ENCODE results near the gene KITLG. TPM values are rescaled to one million over a fixed set of nuclear protein-coding genes. Genes with fewer than 3 reads are reported as not detected.

Gene KITLG
- total and polyA plus RNA-seq, 2 experiments from 2014 or later = 3.1 to 10.7 TPM

DNA sequence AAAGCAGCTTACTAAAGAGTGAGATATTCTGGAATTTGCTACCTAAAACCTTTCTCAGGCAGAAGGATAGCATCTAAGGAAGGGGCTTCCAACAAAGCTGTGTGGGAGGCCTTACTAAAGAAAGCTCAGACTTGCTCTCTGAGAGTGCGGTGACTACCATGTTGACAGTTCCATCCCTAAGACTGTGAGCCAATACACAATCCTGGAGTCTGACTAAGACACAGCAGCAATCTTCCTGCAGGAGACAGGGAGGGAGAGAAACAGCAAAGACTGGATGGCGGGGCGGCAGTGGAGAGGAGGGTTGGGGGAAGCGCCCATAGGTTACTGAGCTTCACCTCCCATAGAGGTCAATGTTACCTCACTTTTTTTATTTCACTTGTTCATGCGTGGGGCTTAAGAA is 70.9 kb downstream of the KITLG start:
- H3K79me2 ChIP-seq (replicated peaks; ENCODE audit: insufficient read depth) = no peaks in the 10 kb centered on the region
- no peak for DNase-seq (ENCODE audit: low spot score)
- Mint-ChIP-seq H3K36me3 (ENCODE audit: low read depth) (no peaks in the 10 kb centered on the region; the same call in 2 of the 3 replicates), H3K9me3 (no peaks in the 10 kb centered on the region), H3K27ac (no peak overlapping the region), H3K4me3 (no peak overlapping the region), H3K27me3 (ENCODE audit: insufficient read depth, low read depth, poor library complexity) (no peaks in the 10 kb centered on the region), H3K4me1 (peaks cover 1% of the 10 kb centered on the region; the same call in 2 of the 3 replicates)
- TF ChIP-seq POLR2AphosphoS5 (IDR thresholded peaks at IDR 0.05; ENCODE audit: low read depth) (no peak), ZNF114 (CRISPR knock-in tag; IDR thresholded peaks at IDR 0.05) (no peak), EZH2phosphoT487 (IDR thresholded peaks at IDR 0.05; ENCODE audit: unreplicated experiment) (no peak), NANOG (IDR thresholded peaks at IDR 0.05; ENCODE audit: borderline replicate concordance) (no peak), CREB1 (CRISPR knock-in tag; IDR thresholded peaks at IDR 0.05; ENCODE audit: low read depth) (no peak), ZNF331 (CRISPR knock-in tag; IDR thresholded peaks at IDR 0.05; ENCODE audit: low read depth) (no peak), JUNB (IDR thresholded peaks at IDR 0.05; ENCODE audit: unreplicated experiment) (no peak), STAT1 (IDR thresholded peaks at IDR 0.05; ENCODE audit: unreplicated experiment) (no peak), EZH2 (IDR thresholded peaks at IDR 0.05; ENCODE audit: low read depth, unreplicated experiment) (no peak)
- TF ChIP-seq, protein P1, sequence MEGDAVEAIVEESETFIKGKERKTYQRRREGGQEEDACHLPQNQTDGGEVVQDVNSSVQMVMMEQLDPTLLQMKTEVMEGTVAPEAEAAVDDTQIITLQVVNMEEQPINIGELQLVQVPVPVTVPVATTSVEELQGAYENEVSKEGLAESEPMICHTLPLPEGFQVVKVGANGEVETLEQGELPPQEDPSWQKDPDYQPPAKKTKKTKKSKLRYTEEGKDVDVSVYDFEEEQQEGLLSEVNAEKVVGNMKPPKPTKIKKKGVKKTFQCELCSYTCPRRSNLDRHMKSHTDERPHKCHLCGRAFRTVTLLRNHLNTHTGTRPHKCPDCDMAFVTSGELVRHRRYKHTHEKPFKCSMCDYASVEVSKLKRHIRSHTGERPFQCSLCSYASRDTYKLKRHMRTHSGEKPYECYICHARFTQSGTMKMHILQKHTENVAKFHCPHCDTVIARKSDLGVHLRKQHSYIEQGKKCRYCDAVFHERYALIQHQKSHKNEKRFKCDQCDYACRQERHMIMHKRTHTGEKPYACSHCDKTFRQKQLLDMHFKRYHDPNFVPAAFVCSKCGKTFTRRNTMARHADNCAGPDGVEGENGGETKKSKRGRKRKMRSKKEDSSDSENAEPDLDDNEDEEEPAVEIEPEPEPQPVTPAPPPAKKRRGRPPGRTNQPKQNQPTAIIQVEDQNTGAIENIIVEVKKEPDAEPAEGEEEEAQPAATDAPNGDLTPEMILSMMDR (conservative IDR thresholded peaks at IDR 0.05; ENCODE audit: low read depth in 2 of 2) = no peak
- TF ChIP-seq, protein P2, sequence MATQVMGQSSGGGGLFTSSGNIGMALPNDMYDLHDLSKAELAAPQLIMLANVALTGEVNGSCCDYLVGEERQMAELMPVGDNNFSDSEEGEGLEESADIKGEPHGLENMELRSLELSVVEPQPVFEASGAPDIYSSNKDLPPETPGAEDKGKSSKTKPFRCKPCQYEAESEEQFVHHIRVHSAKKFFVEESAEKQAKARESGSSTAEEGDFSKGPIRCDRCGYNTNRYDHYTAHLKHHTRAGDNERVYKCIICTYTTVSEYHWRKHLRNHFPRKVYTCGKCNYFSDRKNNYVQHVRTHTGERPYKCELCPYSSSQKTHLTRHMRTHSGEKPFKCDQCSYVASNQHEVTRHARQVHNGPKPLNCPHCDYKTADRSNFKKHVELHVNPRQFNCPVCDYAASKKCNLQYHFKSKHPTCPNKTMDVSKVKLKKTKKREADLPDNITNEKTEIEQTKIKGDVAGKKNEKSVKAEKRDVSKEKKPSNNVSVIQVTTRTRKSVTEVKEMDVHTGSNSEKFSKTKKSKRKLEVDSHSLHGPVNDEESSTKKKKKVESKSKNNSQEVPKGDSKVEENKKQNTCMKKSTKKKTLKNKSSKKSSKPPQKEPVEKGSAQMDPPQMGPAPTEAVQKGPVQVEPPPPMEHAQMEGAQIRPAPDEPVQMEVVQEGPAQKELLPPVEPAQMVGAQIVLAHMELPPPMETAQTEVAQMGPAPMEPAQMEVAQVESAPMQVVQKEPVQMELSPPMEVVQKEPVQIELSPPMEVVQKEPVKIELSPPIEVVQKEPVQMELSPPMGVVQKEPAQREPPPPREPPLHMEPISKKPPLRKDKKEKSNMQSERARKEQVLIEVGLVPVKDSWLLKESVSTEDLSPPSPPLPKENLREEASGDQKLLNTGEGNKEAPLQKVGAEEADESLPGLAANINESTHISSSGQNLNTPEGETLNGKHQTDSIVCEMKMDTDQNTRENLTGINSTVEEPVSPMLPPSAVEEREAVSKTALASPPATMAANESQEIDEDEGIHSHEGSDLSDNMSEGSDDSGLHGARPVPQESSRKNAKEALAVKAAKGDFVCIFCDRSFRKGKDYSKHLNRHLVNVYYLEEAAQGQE (IDR thresholded peaks at IDR 0.05; ENCODE audit: unreplicated experiment) = no peak
- TF ChIP-seq, protein P3, sequence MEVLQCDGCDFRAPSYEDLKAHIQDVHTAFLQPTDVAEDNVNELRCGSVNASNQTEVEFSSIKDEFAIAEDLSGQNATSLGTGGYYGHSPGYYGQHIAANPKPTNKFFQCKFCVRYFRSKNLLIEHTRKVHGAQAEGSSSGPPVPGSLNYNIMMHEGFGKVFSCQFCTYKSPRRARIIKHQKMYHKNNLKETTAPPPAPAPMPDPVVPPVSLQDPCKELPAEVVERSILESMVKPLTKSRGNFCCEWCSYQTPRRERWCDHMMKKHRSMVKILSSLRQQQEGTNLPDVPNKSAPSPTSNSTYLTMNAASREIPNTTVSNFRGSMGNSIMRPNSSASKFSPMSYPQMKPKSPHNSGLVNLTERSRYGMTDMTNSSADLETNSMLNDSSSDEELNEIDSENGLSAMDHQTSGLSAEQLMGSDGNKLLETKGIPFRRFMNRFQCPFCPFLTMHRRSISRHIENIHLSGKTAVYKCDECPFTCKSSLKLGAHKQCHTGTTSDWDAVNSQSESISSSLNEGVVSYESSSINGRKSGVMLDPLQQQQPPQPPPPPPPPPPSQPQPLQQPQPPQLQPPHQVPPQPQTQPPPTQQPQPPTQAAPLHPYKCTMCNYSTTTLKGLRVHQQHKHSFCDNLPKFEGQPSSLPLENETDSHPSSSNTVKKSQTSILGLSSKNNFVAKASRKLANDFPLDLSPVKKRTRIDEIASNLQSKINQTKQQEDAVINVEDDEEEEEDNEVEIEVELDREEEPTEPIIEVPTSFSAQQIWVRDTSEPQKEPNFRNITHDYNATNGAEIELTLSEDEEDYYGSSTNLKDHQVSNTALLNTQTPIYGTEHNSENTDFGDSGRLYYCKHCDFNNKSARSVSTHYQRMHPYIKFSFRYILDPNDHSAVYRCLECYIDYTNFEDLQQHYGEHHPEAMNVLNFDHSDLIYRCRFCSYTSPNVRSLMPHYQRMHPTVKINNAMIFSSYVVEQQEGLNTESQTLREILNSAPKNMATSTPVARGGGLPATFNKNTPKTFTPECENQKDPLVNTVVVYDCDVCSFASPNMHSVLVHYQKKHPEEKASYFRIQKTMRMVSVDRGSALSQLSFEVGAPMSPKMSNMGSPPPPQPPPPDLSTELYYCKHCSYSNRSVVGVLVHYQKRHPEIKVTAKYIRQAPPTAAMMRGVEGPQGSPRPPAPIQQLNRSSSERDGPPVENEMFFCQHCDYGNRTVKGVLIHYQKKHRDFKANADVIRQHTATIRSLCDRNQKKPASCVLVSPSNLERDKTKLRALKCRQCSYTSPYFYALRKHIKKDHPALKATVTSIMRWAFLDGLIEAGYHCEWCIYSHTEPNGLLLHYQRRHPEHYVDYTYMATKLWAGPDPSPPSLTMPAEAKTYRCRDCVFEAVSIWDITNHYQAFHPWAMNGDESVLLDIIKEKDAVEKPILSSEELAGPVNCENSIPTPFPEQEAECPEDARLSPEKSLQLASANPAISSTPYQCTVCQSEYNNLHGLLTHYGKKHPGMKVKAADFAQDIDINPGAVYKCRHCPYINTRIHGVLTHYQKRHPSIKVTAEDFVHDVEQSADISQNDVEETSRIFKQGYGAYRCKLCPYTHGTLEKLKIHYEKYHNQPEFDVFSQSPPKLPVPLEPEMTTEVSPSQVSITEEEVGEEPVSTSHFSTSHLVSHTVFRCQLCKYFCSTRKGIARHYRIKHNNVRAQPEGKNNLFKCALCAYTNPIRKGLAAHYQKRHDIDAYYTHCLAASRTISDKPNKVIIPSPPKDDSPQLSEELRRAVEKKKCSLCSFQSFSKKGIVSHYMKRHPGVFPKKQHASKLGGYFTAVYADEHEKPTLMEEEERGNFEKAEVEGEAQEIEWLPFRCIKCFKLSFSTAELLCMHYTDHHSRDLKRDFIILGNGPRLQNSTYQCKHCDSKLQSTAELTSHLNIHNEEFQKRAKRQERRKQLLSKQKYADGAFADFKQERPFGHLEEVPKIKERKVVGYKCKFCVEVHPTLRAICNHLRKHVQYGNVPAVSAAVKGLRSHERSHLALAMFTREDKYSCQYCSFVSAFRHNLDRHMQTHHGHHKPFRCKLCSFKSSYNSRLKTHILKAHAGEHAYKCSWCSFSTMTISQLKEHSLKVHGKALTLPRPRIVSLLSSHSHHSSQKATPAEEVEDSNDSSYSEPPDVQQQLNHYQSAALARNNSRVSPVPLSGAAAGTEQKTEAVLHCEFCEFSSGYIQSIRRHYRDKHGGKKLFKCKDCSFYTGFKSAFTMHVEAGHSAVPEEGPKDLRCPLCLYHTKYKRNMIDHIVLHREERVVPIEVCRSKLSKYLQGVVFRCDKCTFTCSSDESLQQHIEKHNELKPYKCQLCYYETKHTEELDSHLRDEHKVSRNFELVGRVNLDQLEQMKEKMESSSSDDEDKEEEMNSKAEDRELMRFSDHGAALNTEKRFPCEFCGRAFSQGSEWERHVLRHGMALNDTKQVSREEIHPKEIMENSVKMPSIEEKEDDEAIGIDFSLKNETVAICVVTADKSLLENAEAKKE (CRISPR knock-in tag; IDR thresholded peaks at IDR 0.05) = no peak
- TF ChIP-seq, protein P4, sequence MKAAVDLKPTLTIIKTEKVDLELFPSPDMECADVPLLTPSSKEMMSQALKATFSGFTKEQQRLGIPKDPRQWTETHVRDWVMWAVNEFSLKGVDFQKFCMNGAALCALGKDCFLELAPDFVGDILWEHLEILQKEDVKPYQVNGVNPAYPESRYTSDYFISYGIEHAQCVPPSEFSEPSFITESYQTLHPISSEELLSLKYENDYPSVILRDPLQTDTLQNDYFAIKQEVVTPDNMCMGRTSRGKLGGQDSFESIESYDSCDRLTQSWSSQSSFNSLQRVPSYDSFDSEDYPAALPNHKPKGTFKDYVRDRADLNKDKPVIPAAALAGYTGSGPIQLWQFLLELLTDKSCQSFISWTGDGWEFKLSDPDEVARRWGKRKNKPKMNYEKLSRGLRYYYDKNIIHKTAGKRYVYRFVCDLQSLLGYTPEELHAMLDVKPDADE (IDR thresholded peaks at IDR 0.05) = no peak
- H4K20me1 ChIP-seq (replicated peaks; ENCODE audit: insufficient read depth) = no peaks in the 10 kb centered on the region
- no peaks in the 10 kb centered on the region for H3K4me1 ChIP-seq (ENCODE audit: insufficient read depth)
- no peak overlapping the region for H3K4me2 ChIP-seq
- no peaks in the 10 kb centered on the region for H3K27me3 ChIP-seq (ENCODE audit: insufficient read depth)
- H3F3A ChIP-seq (replicated peaks; ENCODE audit: low read depth) = no peaks in the 10 kb centered on the region
- no peak for ATAC-seq
- H3K27ac ChIP-seq (ENCODE audit: low read depth) = no peak overlapping the region
- H3K9me2 ChIP-seq (ENCODE audit: insufficient read depth) = 0 out of 2 replicates have a peak, but pooled peaks cover 5% of the 10 kb centered on the region
- no peak overlapping the region for H2AFZ ChIP-seq
- H3K4me3 ChIP-seq = no peak overlapping the region
- no peaks in the 10 kb centered on the region for H3K36me3 ChIP-seq (ENCODE audit: insufficient read depth)

Measured in GM23338 (cell line).